ENCODE measurements around the gene MAP7D2. TPM values are rescaled to one million over a fixed set of nuclear protein-coding genes. Genes with fewer than 3 reads are reported as not detected.

The MAP7D2 gene
- total and polyA plus RNA-seq, 2 experiments from 2014 or later, result 0.90 to 1.6 TPM

DNA sequence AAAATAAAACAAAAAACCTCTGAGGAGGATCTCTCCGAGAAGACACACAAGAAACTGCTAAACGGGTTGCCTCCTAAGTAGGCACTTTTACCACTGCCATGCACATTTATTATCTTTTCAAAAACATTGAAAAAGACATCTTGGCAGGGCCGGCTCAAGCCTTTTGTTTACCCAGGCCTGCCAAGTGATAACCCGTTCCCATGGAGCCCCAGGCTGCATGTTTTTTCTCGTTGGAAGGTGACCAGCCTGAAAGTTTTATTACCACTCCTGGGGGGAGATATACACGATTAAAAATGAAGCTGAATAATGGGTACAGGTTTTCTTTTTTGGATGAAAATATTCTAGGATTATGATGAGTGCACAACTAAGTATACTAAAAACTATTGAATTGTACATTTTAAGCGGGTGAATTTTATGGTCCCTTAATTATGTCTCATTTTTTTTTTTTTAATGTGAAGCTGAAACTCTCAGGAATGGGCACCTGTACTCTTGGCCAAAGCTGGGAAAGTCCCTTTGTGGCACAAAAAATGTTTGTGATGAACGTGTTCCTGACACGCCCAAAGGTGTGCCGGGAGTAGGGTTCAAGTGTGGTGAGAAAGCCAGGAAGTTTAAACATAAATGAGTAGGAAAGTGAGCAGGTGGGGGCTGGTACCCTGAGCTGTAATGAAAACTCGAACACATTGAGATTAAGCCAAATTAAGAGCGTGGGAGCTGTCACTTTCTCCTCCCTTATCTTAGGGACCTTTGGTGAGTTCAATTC, 1.5 kb upstream of the MAP7D2 start:
- Mint-ChIP-seq H3K27me3 (ENCODE audit: insufficient read depth, low read depth, poor library complexity) (peaks cover 22% of the 10 kb centered on the region), H3K27ac (no peak overlapping the region), H3K4me3 (no peak overlapping the region), H3K36me3 (ENCODE audit: low read depth) (no peaks in the 10 kb centered on the region), H3K4me1 (peaks cover 9% of the 10 kb centered on the region; the same call in 2 of the 3 replicates), H3K9me3 (no peaks in the 10 kb centered on the region)
- TF ChIP-seq NANOG (IDR thresholded peaks at IDR 0.05; ENCODE audit: borderline replicate concordance), result no peak
- DNase-seq (ENCODE audit: low spot score) (no peak), ATAC-seq (no peak)
- no peak overlapping the region for H3K4me3 ChIP-seq
- H3K9me2 ChIP-seq (ENCODE audit: insufficient read depth), result no peaks in the 10 kb centered on the region
- H2AFZ ChIP-seq, result no peak overlapping the region
- no peaks in the 10 kb centered on the region for H3K79me2 ChIP-seq (replicated peaks; ENCODE audit: insufficient read depth)
- no peaks in the 10 kb centered on the region for H4K20me1 ChIP-seq (replicated peaks; ENCODE audit: insufficient read depth)
- H3K4me2 ChIP-seq, result no peak overlapping the region
- no peaks in the 10 kb centered on the region for H3F3A ChIP-seq (replicated peaks; ENCODE audit: low read depth)
- H3K27ac ChIP-seq (ENCODE audit: low read depth), result no peak overlapping the region
- H3K4me1 ChIP-seq (ENCODE audit: insufficient read depth), result no peaks in the 10 kb centered on the region
- no peaks in the 10 kb centered on the region for H3K36me3 ChIP-seq (ENCODE audit: insufficient read depth)
- H3K27me3 ChIP-seq (ENCODE audit: insufficient read depth), result peaks cover 34% of the 10 kb centered on the region

DNA sequence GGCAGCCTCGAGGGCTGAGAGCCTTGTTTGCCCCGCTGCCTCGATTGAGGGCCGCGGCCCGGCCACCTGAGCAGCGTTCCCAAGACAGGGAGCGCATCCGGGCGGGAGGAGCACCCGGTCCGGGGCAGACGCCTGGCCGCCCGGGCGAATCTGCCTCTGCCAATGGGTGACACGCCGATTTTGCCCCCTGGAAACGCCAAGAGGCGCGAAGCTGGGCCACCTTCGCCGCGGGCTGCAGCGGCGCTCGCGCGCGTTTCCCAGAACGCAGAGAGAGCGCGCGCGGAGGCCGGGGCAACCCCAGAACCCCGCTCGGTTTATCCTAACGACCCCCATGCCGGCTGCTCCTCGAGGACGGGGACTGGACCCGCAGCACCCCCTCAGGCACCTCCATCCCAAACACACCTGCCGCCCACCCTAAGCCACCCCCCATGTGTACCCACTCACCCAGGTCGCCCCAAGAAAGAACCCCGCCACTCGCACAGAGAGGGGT, 575 bp downstream of the MAP7D2 start:
- H3K4me2 ChIP-seq, result peak overlapping the region; percentile 72
- DNase-seq (ENCODE audit: low spot score), result peak; percentile 51
- TF ChIP-seq CTCF (conservative IDR thresholded peaks at IDR 0.05; ENCODE audit: low read depth in 2 of 2) (no peak), STAT1 (IDR thresholded peaks at IDR 0.05; ENCODE audit: unreplicated experiment) (no peak), NANOG (IDR thresholded peaks at IDR 0.05; ENCODE audit: borderline replicate concordance) (no peak), JUNB (IDR thresholded peaks at IDR 0.05; ENCODE audit: unreplicated experiment) (no peak), ZNF331 (CRISPR knock-in tag; IDR thresholded peaks at IDR 0.05; ENCODE audit: low read depth) (no peak), REST (IDR thresholded peaks at IDR 0.05; ENCODE audit: unreplicated experiment) (no peak), EZH2phosphoT487 (IDR thresholded peaks at IDR 0.05; ENCODE audit: unreplicated experiment) (no peak), EZH2 (IDR thresholded peaks at IDR 0.05; ENCODE audit: low read depth, unreplicated experiment) (no peak), CREB1 (CRISPR knock-in tag; IDR thresholded peaks at IDR 0.05; ENCODE audit: low read depth) (no peak), POLR2AphosphoS5 (IDR thresholded peaks at IDR 0.05; ENCODE audit: low read depth) (no peak)
- TF ChIP-seq, protein P1, sequence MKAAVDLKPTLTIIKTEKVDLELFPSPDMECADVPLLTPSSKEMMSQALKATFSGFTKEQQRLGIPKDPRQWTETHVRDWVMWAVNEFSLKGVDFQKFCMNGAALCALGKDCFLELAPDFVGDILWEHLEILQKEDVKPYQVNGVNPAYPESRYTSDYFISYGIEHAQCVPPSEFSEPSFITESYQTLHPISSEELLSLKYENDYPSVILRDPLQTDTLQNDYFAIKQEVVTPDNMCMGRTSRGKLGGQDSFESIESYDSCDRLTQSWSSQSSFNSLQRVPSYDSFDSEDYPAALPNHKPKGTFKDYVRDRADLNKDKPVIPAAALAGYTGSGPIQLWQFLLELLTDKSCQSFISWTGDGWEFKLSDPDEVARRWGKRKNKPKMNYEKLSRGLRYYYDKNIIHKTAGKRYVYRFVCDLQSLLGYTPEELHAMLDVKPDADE (IDR thresholded peaks at IDR 0.05), result no peak

More for the DNA sequence above, 575 bp downstream of the MAP7D2 start:
- H3K4me1 Mint-ChIP-seq, result peaks cover 11% of the 10 kb centered on the region; the same call in 2 of the 3 replicates
- H3K27me3 ChIP-seq (ENCODE audit: insufficient read depth), result peaks cover 34% of the 10 kb centered on the region
- no peaks in the 10 kb centered on the region for H3F3A ChIP-seq (replicated peaks; ENCODE audit: low read depth)
- peak overlapping the region; percentile 76 for H2AFZ ChIP-seq
- no peaks in the 10 kb centered on the region for H3K36me3 Mint-ChIP-seq (ENCODE audit: low read depth)
- peak overlapping the region; percentile 71 for H3K4me3 Mint-ChIP-seq
- peaks cover 22% of the 10 kb centered on the region for H3K27me3 Mint-ChIP-seq (ENCODE audit: insufficient read depth, low read depth, poor library complexity)
- no peak overlapping the region for H3K27ac ChIP-seq (ENCODE audit: low read depth)
- H3K4me3 ChIP-seq, result peak overlapping the region; percentile 50
- peak; percentile 72 for ATAC-seq
- H3K27ac Mint-ChIP-seq, result no peak overlapping the region
- H3K9me2 ChIP-seq (ENCODE audit: insufficient read depth), result no peaks in the 10 kb centered on the region
- H3K4me1 ChIP-seq (ENCODE audit: insufficient read depth), result no peaks in the 10 kb centered on the region
- H3K9me3 Mint-ChIP-seq, result no peaks in the 10 kb centered on the region
- H3K36me3 ChIP-seq (ENCODE audit: insufficient read depth), result no peaks in the 10 kb centered on the region
- no peaks in the 10 kb centered on the region for H3K79me2 ChIP-seq (replicated peaks; ENCODE audit: insufficient read depth)
- no peaks in the 10 kb centered on the region for H4K20me1 ChIP-seq (replicated peaks; ENCODE audit: insufficient read depth)
